Esophagus (tissue), 2 donors: ENCODE results near the gene KRT33A. TPM values are rescaled to one million over a fixed set of nuclear protein-coding genes. Genes with fewer than 3 reads are reported as not detected.

ENCODE experiments used
- H3K27ac ChIP-seq, 2 donors: one replicate each; pipeline ENCODE4 v1.5.1; 2013; ENCODE audit warnings: low read depth in 2 of 2, mild to moderate bottlenecking in 2 of 2, inconsistent platforms in 1 of 2, low read length in 1 of 2, moderate library complexity in 1 of 2
- H3K27me3 ChIP-seq, 2 donors: one replicate each; pipeline ENCODE4 v1.6.1; 2013; ENCODE audit warnings: low read length in 2 of 2, control low read depth in 1 of 2, mild to moderate bottlenecking in 1 of 2; ENCODE audit not compliant: insufficient read depth in 2 of 2, control insufficient read depth in 1 of 2
- H3K36me3 ChIP-seq, 2 donors: one replicate each; pipeline ENCODE4 v1.6.1; 2013; ENCODE audit warnings: low read length in 1 of 2; ENCODE audit not compliant: control insufficient read depth in 2 of 2, insufficient read depth in 2 of 2
- H3K4me1 ChIP-seq, 2 donors: one replicate each; pipeline ENCODE4 v1.6.1; 2013; ENCODE audit warnings: low read length in 1 of 2; ENCODE audit not compliant: control insufficient read depth in 2 of 2, insufficient read depth in 2 of 2
- H3K4me3 ChIP-seq, 2 donors: one replicate each; pipeline ENCODE4 v1.5.1; 2013; ENCODE audit warnings: low read length in 2 of 2, mild to moderate bottlenecking in 2 of 2, low read depth in 1 of 2, moderate library complexity in 1 of 2
- H3K9me3 ChIP-seq, 2 donors: one replicate each; pipeline ENCODE4 v1.6.1; 2013; ENCODE audit warnings: mild to moderate bottlenecking in 2 of 2, low read depth in 1 of 2, low read length in 1 of 2, moderate library complexity in 1 of 2; ENCODE audit not compliant: control insufficient read depth in 2 of 2, insufficient read depth in 1 of 2
- WGBS, 2 donors: extraction: QIAGEN DNeasy Blood & Tissue Kit; methylation state at CpG; one replicate each; pipeline ENCODE4 v1.1.7; 2013; 5-methylcytosine and 5-hydroxymethylcytosine counted together
- polyA plus RNA-seq, 2 donors: library from polyadenylated mRNA; stranded (reverse); fragments of 200-250 nt; gene quantifications; one replicate each; pipeline ENCODE4 v1.2.3, GENCODE V29; 2013
- donor health status: healthy with polysubstance abuse.
- donor health status: Bipolar disorder and iron deficiency.

The KRT33A gene
- polyA plus RNA-seq, 2 donors, result 0.69 to 1.2 TPM

GRCh38 chr17:41325126-41325525 is 25.5 kb downstream of the KRT33A start:
- Histone ChIP-seq H3K9me3 (no peaks in the 10 kb centered on the region), H3K27ac (no peak overlapping the region), H3K27me3 (no peaks in the 10 kb centered on the region), H3K4me1 (peaks cover 2 to 8% of the 10 kb centered on the region in 2 donors), H3K36me3 (no peaks in the 10 kb centered on the region), H3K4me3 (no peak overlapping the region)
- WGBS, 2 donors, result 83 to 85% methylated on average over 10 of the region's 10 CpGs

GRCh38 chr17:41324180-41325075 is 26.2 kb downstream of the KRT33A start:
- no peaks in the 10 kb centered on the region for H3K27me3 ChIP-seq
- peaks cover 2 to 8% of the 10 kb centered on the region in 2 donors for H3K4me1 ChIP-seq
- no peaks in the 10 kb centered on the region for H3K9me3 ChIP-seq
- H3K4me3 ChIP-seq, result no peak overlapping the region
- no peaks in the 10 kb centered on the region for H3K36me3 ChIP-seq
- no peak overlapping the region for H3K27ac ChIP-seq
- 64 to 75% methylated on average over 16 of the region's 16 CpGs for WGBS, 2 donors

GRCh38 chr17:41322903-41323895 is 27.4 kb downstream of the KRT33A start:
- Histone ChIP-seq H3K4me3 (no peak overlapping the region), H3K36me3 (no peaks in the 10 kb centered on the region), H3K9me3 (no peaks in the 10 kb centered on the region), H3K27ac (no peak overlapping the region), H3K27me3 (no peaks in the 10 kb centered on the region), H3K4me1 (peaks cover 2 to 3% of the 10 kb centered on the region in 2 donors)
- WGBS, 2 donors, result 86 to 89% methylated on average over 11 of the region's 11 CpGs

- H3K27me3 ChIP-seq, result no peaks in the 10 kb centered on the region
- H3K4me1 ChIP-seq, result peaks cover 2 to 3% of the 10 kb centered on the region in 2 donors
- H3K9me3 ChIP-seq, result no peaks in the 10 kb centered on the region
- H3K27ac ChIP-seq, result no peak overlapping the region
- no peaks in the 10 kb centered on the region for H3K36me3 ChIP-seq
- no peak overlapping the region for H3K4me3 ChIP-seq
- whole genome bisulfite sequencing, 2 donors, result 29 to 38% methylated on average over 5 of the region's 5 CpGs
These were observed 28.3 kb downstream of the KRT33A start for GRCh38 chr17:41322094-41322902.

GRCh38 chr17:41318231-41318630 is 32.4 kb downstream of the KRT33A start:
- H3K36me3 ChIP-seq, result no peaks in the 10 kb centered on the region
- no peaks in the 10 kb centered on the region for H3K27me3 ChIP-seq
- H3K9me3 ChIP-seq, result no peaks in the 10 kb centered on the region
- H3K4me1 ChIP-seq, result no peaks in the 10 kb centered on the region
- no peak overlapping the region for H3K4me3 ChIP-seq
- WGBS, 2 donors, result 56 to 94% methylated on average over 2 of the region's 2 CpGs
- no peak overlapping the region for H3K27ac ChIP-seq

- H3K27me3 ChIP-seq, result no peaks in the 10 kb centered on the region
- H3K27ac ChIP-seq, result no peak overlapping the region
- no peaks in the 10 kb centered on the region for H3K9me3 ChIP-seq
- no peaks in the 10 kb centered on the region for H3K4me1 ChIP-seq
- no peaks in the 10 kb centered on the region for H3K36me3 ChIP-seq
- 79 to 82% methylated on average over 17 of the region's 17 CpGs for whole genome bisulfite sequencing, 2 donors
- no peak overlapping the region for H3K4me3 ChIP-seq
These were observed 34.7 kb downstream of the KRT33A start for GRCh38 chr17:41315814-41316445.

- Histone ChIP-seq H3K4me1 (no peaks in the 10 kb centered on the region), H3K36me3 (no peaks in the 10 kb centered on the region), H3K9me3 (no peaks in the 10 kb centered on the region), H3K27me3 (no peaks in the 10 kb centered on the region), H3K4me3 (no peak within 1 kb of the TSS), H3K27ac (no peak within 1 kb of the TSS)
- WGBS, 2 donors, result 85 to 88% methylated on average over 24 of the region's 24 CpGs
These were observed 35.3 kb downstream of the KRT33A start, which contains the start of gene KRTAP17-1 for GRCh38 chr17:41315204-41315794. Gene KRTAP17-1 (minus strand): TSS chr17:41315710. CDS start chr17:41315650, 60 bp downstream.

- H3K27me3 ChIP-seq, result no peaks in the 10 kb centered on the region
- no peaks in the 10 kb centered on the region for H3K9me3 ChIP-seq
- H3K4me3 ChIP-seq, result no peak overlapping the region
- no peak overlapping the region for H3K27ac ChIP-seq
- H3K4me1 ChIP-seq, result peaks cover 0 to 12% of the 10 kb centered on the region in 2 donors
- H3K36me3 ChIP-seq, result no peaks in the 10 kb centered on the region
- WGBS, 2 donors, result 82 to 87% methylated on average over 1 of the region's 1 CpG
These were observed 39.5 kb downstream of the KRT33A start for GRCh38 chr17:41311111-41311510.
